Upper lobe of left lung (tissue), 4 donors: ENCODE data around the gene RHOG.

Experiments used
- CTCF ChIP-seq, 6 experiments: fragments of 450-650 bp in 4 of 6; fragments of 200-600 bp in 2 of 6; sonication (generic) in 2 of 6; IDR thresholded peaks; one replicate each; pipeline ENCODE4 v1.5.1; 2016 to 2019; ENCODE audit warnings: antibody characterized with exemption in 6 of 6
- POLR2A ChIP-seq, 4 donors: fragments of 450-650 bp; IDR thresholded peaks; one replicate each; pipeline ENCODE4 v1.5.1; 2016 to 2017; ENCODE audit warnings: antibody characterized with exemption in 4 of 4, mild to moderate bottlenecking in 2 of 4

GRCh38 chr11:3833449-3833848 lies 7.3 kb downstream of the RHOG start:
- TF ChIP-seq CTCF (IDR thresholded peaks at IDR 0.05) = no peak
- no peak for TF ChIP-seq POLR2A (IDR thresholded peaks at IDR 0.05)
